C4-2B (cell line): ENCODE results near the gene EPHA5.

ENCODE experiments used
- ZFX ChIP-seq: fragments of 450-650 bp; IDR thresholded peaks from 2 replicates; pipeline ENCODE4 v1.6.1; 2017
- TF ChIP-seq, protein P1 (sequence below): fragments of 450-650 bp; conservative IDR thresholded peaks from 2 replicates; pipeline ENCODE4 v1.5.1; 2017; ENCODE audit warnings: mild to moderate bottlenecking

DNA sequence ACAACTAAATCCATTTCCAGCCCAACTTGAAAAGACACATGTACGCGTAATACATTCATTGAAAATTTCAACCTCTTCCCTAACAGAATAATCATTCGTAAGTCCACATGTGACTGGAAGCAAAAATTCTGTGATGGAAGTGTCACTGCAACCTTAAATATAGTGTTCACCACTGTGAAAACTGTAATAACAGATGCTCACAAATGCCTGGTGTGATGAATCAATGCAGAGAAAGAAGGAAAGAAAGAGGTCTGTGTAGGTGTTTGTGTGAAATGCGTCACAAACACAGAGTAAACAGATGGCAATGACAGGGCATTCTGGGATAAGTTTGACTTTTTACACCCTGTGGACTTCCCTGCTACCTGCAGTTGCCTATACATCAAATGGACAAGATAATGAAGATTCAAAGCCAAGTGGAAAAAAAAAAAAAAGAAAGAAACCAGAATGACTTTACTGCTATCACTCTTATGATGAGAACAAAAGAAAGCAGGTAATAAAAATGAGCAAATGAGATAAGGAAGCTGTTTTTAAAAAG, 123.3 kb downstream of the EPHA5 start:
- TF ChIP-seq, protein P1, sequence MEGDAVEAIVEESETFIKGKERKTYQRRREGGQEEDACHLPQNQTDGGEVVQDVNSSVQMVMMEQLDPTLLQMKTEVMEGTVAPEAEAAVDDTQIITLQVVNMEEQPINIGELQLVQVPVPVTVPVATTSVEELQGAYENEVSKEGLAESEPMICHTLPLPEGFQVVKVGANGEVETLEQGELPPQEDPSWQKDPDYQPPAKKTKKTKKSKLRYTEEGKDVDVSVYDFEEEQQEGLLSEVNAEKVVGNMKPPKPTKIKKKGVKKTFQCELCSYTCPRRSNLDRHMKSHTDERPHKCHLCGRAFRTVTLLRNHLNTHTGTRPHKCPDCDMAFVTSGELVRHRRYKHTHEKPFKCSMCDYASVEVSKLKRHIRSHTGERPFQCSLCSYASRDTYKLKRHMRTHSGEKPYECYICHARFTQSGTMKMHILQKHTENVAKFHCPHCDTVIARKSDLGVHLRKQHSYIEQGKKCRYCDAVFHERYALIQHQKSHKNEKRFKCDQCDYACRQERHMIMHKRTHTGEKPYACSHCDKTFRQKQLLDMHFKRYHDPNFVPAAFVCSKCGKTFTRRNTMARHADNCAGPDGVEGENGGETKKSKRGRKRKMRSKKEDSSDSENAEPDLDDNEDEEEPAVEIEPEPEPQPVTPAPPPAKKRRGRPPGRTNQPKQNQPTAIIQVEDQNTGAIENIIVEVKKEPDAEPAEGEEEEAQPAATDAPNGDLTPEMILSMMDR = no peak
- TF ChIP-seq ZFX = no peak
